RWPE1 (cell line): ENCODE results near the gene LRRN2.
"Not testable (repeated sequence)": the region's sequence is repeated elsewhere in the genome, so short reads cannot be mapped to it uniquely, and the experiment has no call there.

ENCODE experiments used
- CTCF ChIA-PET: fragments of 350-600 bp; sonication (Branson Sonifier 250); formaldehyde crosslinking; extraction: SDS; loops from one replicate; lab custom pipeline; 2021; lab: Yijun Ruan, JAX
- POLR2A ChIA-PET: fragments of 400-600 bp; formaldehyde crosslinking; extraction: SDS; loops from one replicate; lab custom pipeline; 2020; ENCODE audit warnings: antibody characterized with exemption; ENCODE audit not compliant: low non-redundant PET; lab: Yijun Ruan, JAX
- DNase-seq: peaks from one replicate; pipeline ENCODE4 v3.0.0; 2012; ENCODE audit warnings: low spot score
- H3K27ac ChIP-seq: fragments of 450-650 bp; 2 replicates; pipeline ENCODE4 v1.5.1; 2017
- CTCF ChIP-seq: fragments of 450-650 bp; conservative IDR thresholded peaks from 2 replicates; pipeline ENCODE4 v1.5.1; 2017; ENCODE audit warnings: low read depth, mild to moderate bottlenecking

The LRRN2 gene

GRCh38 chr1:204574865-204575163 lies 110.7 kb downstream of the LRRN2 start:
- POLR2A ChIA-PET: no interaction called here
- H3K27ac ChIP-seq: no peak overlapping the region
- no peak for TF ChIP-seq CTCF
- DNase-seq: no peak
- CTCF ChIA-PET: interaction anchor here (1.1 to 5.5 kb wide), 2 partner anchors 71 to 232 kb away, joined by 3 to 33 read pairs; no protein-coding TSS in a partner anchor

- H3K27ac ChIP-seq: no peak overlapping the region
- TF ChIP-seq CTCF: no peak
- POLR2A ChIA-PET: no interaction called here
- CTCF ChIA-PET: interaction anchor here (0.6 to 5.5 kb wide), 3 partner anchors 11 to 233 kb away, joined by 3 to 33 read pairs (median 3); no protein-coding TSS in a partner anchor
- no peak for DNase-seq
Observed at GRCh38 chr1:204574016-204574864, 111.3 kb downstream of the LRRN2 start.

- ChIA-PET CTCF (interaction anchor here (0.6 to 5.5 kb wide), 4 partner anchors 10 to 234 kb away, joined by 3 to 33 read pairs (median 4); no protein-coding TSS in a partner anchor), POLR2A (no interaction called here)
- DNase-seq: peak; percentile 72
- TF ChIP-seq CTCF: no peak
- no peak overlapping the region for H3K27ac ChIP-seq
Observed at GRCh38 chr1:204572923-204573922, 112.3 kb downstream of the LRRN2 start.

- DNase-seq: no peak
- POLR2A ChIA-PET: no interaction called here
- no peak for TF ChIP-seq CTCF
- CTCF ChIA-PET: interaction anchor here (0.6 to 5.5 kb wide), 6 partner anchors 157 to 1505 kb away, joined by 3 to 33 read pairs (median 4); no protein-coding TSS in a partner anchor
- H3K27ac ChIP-seq: no peak overlapping the region
Observed at GRCh38 chr1:204571631-204572030, 113.9 kb downstream of the LRRN2 start.

GRCh38 chr1:204571128-204571527 lies 114.4 kb downstream of the LRRN2 start:
- TF ChIP-seq CTCF: no peak
- no peak overlapping the region for H3K27ac ChIP-seq
- ChIA-PET POLR2A (no interaction called here), CTCF (interaction anchor here (0.6 to 5.5 kb wide), 5 partner anchors 179 to 1376 kb away, joined by 3 to 33 read pairs (median 6); no protein-coding TSS in a partner anchor)
- no peak for DNase-seq

DNA sequence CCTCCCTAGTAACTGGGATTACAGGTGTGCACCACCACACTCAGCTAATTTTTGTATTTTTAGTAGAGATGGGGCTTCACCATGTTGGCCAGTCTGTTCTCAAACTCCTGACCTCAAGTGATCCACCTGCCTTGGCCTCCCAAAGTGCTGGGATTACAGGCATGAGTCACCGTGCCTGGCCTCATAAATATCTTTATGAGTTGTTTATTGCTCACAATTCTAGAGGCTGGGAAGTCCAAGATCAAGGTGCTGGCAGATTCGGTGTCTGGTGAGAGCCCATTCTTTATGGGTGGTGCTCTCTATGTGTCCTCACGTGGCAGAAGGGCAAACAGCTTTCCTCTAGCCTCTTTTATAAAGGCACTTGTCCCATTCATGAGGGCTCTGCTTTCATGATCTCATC lies 115.5 kb downstream of the LRRN2 start:
- DNase-seq, H3K27ac ChIP-seq, POLR2A ChIA-PET: not testable (repeated sequence)
- CTCF ChIA-PET: interaction anchor here (5.5 kb wide), 1 partner anchor 237 kb away, joined by 33 read pairs; no protein-coding TSS in a partner anchor
